SK-N-SH (cell line): ENCODE measurements around the gene NNAT. TPM values are rescaled to one million over a fixed set of nuclear protein-coding genes. Genes with fewer than 3 reads are reported as not detected.

Experiments
- CTCF ChIA-PET: fragments of 300-600, 350-600 bp; formaldehyde crosslinking; extraction: SDS; loops from one replicate; lab custom pipeline; 2021; lab: Yijun Ruan, JAX
- POLR2A ChIA-PET: fragments of 350-600 bp; sonication (Branson Sonifier 250); formaldehyde crosslinking; extraction: SDS; loops from one replicate; lab custom pipeline; 2020; ENCODE audit warnings: antibody characterized with exemption, inconsistent platforms; lab: Yijun Ruan, JAX
- DNase-seq: peaks from one replicate; pipeline ENCODE4 v3.0.0; 2012
- H2AFZ ChIP-seq: fragments of 200-600 bp; sonication (generic); 2 replicates; pipeline ENCODE4 v1.8.1; 2016; ENCODE audit warnings: antibody characterized with exemption, mild to moderate bottlenecking, low read depth
- H3F3A ChIP-seq: fragments of 200-600 bp; sonication (generic); replicated peaks from 2 replicates; pipeline ENCODE3; 2016; ENCODE audit warnings: antibody characterized with exemption, mild to moderate bottlenecking; ENCODE audit not compliant: insufficient read depth
- H3K27ac ChIP-seq, 2 experiments: fragments of 200-500 bp in 1 of 2; fragments of 200-600 bp in 1 of 2; sonication (Bioruptor generic) in 1 of 2; sonication (generic), shearing (Covaris generic) in 1 of 2; 2 replicates each; pipeline versions ENCODE4 v1.5.1 to v1.6.1; 2014 to 2016; ENCODE audit warnings: low read depth in 2 of 2, inconsistent platforms in 1 of 2, low read length in 1 of 2, mild to moderate bottlenecking in 1 of 2, mixed read lengths in 1 of 2
- H3K27me3 ChIP-seq: fragments of 200-600 bp; sonication (generic), shearing (Covaris generic); 2 replicates; pipeline ENCODE4 v1.6.1; 2016; ENCODE audit warnings: mixed run types; ENCODE audit not compliant: insufficient read depth
- H3K36me3 ChIP-seq, 2 experiments: fragments of 200-500 bp in 1 of 2; fragments of 200-600 bp in 1 of 2; sonication (Bioruptor generic) in 1 of 2; sonication (generic) in 1 of 2; replicated peaks in 1 of 2; 2 replicates each; pipeline versions ENCODE3 to v1.5.1; 2014 to 2016; ENCODE audit warnings: low read length in 1 of 2, mild to moderate bottlenecking in 1 of 2; ENCODE audit not compliant: insufficient read depth in 2 of 2, control insufficient read depth in 1 of 2
- H3K4me1 ChIP-seq, 2 experiments: fragments of 200-500 bp in 1 of 2; fragments of 200-600 bp in 1 of 2; sonication (Bioruptor generic) in 1 of 2; sonication (generic), shearing (Covaris generic) in 1 of 2; 2 replicates each; pipeline versions ENCODE4 v1.5.1 to v1.6.1; 2014 to 2016; ENCODE audit warnings: low read depth in 1 of 2, low read length in 1 of 2, mixed run types in 1 of 2; ENCODE audit not compliant: insufficient read depth in 2 of 2, control insufficient read depth in 1 of 2
- H3K4me2 ChIP-seq: fragments of 200-600 bp; sonication (generic), shearing (Covaris generic); 2 replicates; pipeline ENCODE4 v1.6.1; 2017; ENCODE audit warnings: mixed run types
- H3K4me3 ChIP-seq, 2 experiments: fragments of 200-500 bp in 1 of 2; fragments of 200-600 bp in 1 of 2; sonication (Bioruptor generic) in 1 of 2; sonication (generic), shearing (Covaris generic) in 1 of 2; 2 replicates each; pipeline versions ENCODE4 v1.5.1 to v1.8.1; 2014 to 2016; ENCODE audit warnings: low read depth in 2 of 2, inconsistent platforms in 1 of 2, low read length in 1 of 2, mild to moderate bottlenecking in 1 of 2, mixed read lengths in 1 of 2, moderate library complexity in 1 of 2
- H3K79me2 ChIP-seq: fragments of 200-600 bp; sonication (generic); 2 replicates; pipeline ENCODE4 v1.8.1; 2017; ENCODE audit warnings: mild to moderate bottlenecking; ENCODE audit not compliant: insufficient read depth
- H3K9ac ChIP-seq: fragments of 200-600 bp; sonication (generic); 2 replicates; pipeline ENCODE4 v1.6.1; 2017; ENCODE audit warnings: mixed run types
- H3K9me2 ChIP-seq: fragments of 200-600 bp; sonication (generic); 2 replicates; pipeline ENCODE4 v1.6.1; 2017; ENCODE audit warnings: mixed run types
- H3K9me3 ChIP-seq: fragments of 200-600 bp; sonication (generic); 2 replicates; pipeline ENCODE4 v1.6.1; 2017; ENCODE audit warnings: mixed run types, mild to moderate bottlenecking, moderate library complexity
- H4K20me1 ChIP-seq: fragments of 200-600 bp; sonication (generic); 2 replicates; pipeline ENCODE4 v1.6.1; 2017; ENCODE audit warnings: mild to moderate bottlenecking, mixed run types; ENCODE audit not compliant: insufficient read depth
- ELF1 ChIP-seq: IDR thresholded peaks from 2 replicates; pipeline ENCODE4 v1.4.0; 2012
- EZH2phosphoT487 ChIP-seq: fragments of 200-600 bp; sonication (generic); IDR thresholded peaks from 2 replicates; pipeline ENCODE4 v1.6.1; 2017; ENCODE audit warnings: low read depth, mixed run types, mild to moderate bottlenecking, antibody characterized with exemption, moderate library complexity, borderline replicate concordance
- GABPA ChIP-seq: IDR thresholded peaks from 2 replicates; pipeline ENCODE4 v1.4.0; 2012; ENCODE audit warnings: low read depth, mild to moderate bottlenecking
- GATA2 ChIP-seq: sonication (generic); formaldehyde crosslinking; IDR thresholded peaks from 2 replicates; pipeline ENCODE4 v1.5.0; 2020; ENCODE audit warnings: mild to moderate bottlenecking, missing genetic modification reagents
- IRF3 ChIP-seq: fragments of 150-350 bp; IDR thresholded peaks from 2 replicates; pipeline ENCODE4 v1.6.1; 2016; ENCODE audit warnings: mild to moderate bottlenecking, low read depth, low read length
- MEF2A ChIP-seq: IDR thresholded peaks from 2 replicates; pipeline ENCODE4 v1.4.0; 2012; ENCODE audit warnings: low read depth, borderline replicate concordance
- MXI1 ChIP-seq: IDR thresholded peaks from 2 replicates; pipeline ENCODE4 v1.6.1; 2012; ENCODE audit warnings: mild to moderate bottlenecking, low read depth, low read length, improper control_type of control experiment
- NRF1 ChIP-seq: IDR thresholded peaks from 2 replicates; pipeline ENCODE4 v1.6.1; 2012; ENCODE audit warnings: low read depth, mild to moderate bottlenecking, low read length
- RFX5 ChIP-seq: IDR thresholded peaks from 2 replicates; pipeline ENCODE4 v1.6.1; 2012; ENCODE audit warnings: mild to moderate bottlenecking, improper control_type of control experiment, low read length
- RXRA ChIP-seq: IDR thresholded peaks from 2 replicates; pipeline ENCODE4 v1.4.0; 2012; ENCODE audit warnings: low read depth, mild to moderate bottlenecking, borderline replicate concordance
- SIN3A ChIP-seq: IDR thresholded peaks from 2 replicates; pipeline ENCODE4 v1.6.1; 2012; ENCODE audit warnings: low read depth, mild to moderate bottlenecking, low read length, moderate library complexity, borderline replicate concordance
- TCF12 ChIP-seq: IDR thresholded peaks from 2 replicates; pipeline ENCODE4 v1.4.0; 2012
- TEAD4 ChIP-seq: IDR thresholded peaks from 2 replicates; pipeline ENCODE4 v1.4.0; 2012; ENCODE audit warnings: mild to moderate bottlenecking, borderline replicate concordance; ENCODE audit not compliant: insufficient read depth
- WGBS: methylation state at CpG from one replicate; pipeline ENCODE4 v1.1.6; 2017; ENCODE audit warnings: low lambda C conversion rate; 5-methylcytosine and 5-hydroxymethylcytosine counted together
- polyA plus RNA-seq, 3 experiments: library from polyadenylated mRNA; depleted of rRNA; stranded (reverse); fragments of >200 nt; gene quantifications; 2 replicates each; pipeline ENCODE4 v1.2.3, GENCODE V29; 2012
- TF ChIP-seq, protein P1 (sequence below): fragments of 150-350 bp; IDR thresholded peaks from 2 replicates; pipeline ENCODE4 v1.6.1; 2017; ENCODE audit warnings: antibody characterized with exemption, low read length, low read depth, borderline replicate concordance
- TF ChIP-seq, protein P2 (sequence below): IDR thresholded peaks from 2 replicates; pipeline ENCODE4 v1.4.0; 2012; ENCODE audit warnings: low read depth, borderline replicate concordance
- TF ChIP-seq, protein P3 (sequence below): fragments of 200-600 bp; sonication (generic); IDR thresholded peaks from 2 replicates; pipeline ENCODE4 v1.6.1; 2017; ENCODE audit warnings: antibody characterized with exemption, mild to moderate bottlenecking, moderate library complexity
- TF ChIP-seq, protein P4 (sequence below): IDR thresholded peaks from 2 replicates; pipeline ENCODE4; 2012

The NNAT gene
- polyA plus RNA-seq, 1 of the 3 experiments (the other 2 are of a cell fraction): 6.7 TPM

GRCh38 chr20:37565134-37565811 is 44.2 kb downstream of the NNAT start:
- peaks cover 13% of the 10 kb centered on the region for H3K27me3 ChIP-seq
- no peaks in the 10 kb centered on the region for H3F3A ChIP-seq
- no peaks in the 10 kb centered on the region for H3K9me2 ChIP-seq
- no peak overlapping the region for H3K9ac ChIP-seq
- no peak for DNase-seq
- H3K4me2 ChIP-seq: no peak overlapping the region
- no peak overlapping the region for H3K4me3 ChIP-seq
- no peak overlapping the region for H2AFZ ChIP-seq
- no peaks in the 10 kb centered on the region for H3K36me3 ChIP-seq
- CTCF ChIA-PET: interaction anchor here (0.6 to 4.1 kb wide), 102 partner anchors 9 to 843 kb away, joined by 3 to 65 read pairs (median 6); partner anchors contain the start of genes CTNNBL1, RPRD1B, TTI1 and VSTM2L
- H3K4me1 ChIP-seq: peaks cover 0 to 3% of the 10 kb centered on the region in 2 experiments; a peak in 1 of 4 replicates
- H3K27ac ChIP-seq: no peak overlapping the region
- H3K79me2 ChIP-seq: no peaks in the 10 kb centered on the region
- no peaks in the 10 kb centered on the region for H3K9me3 ChIP-seq
- 56% methylated on average over 14 of the region's 14 CpGs for WGBS
- POLR2A ChIA-PET: interaction anchor here (0.7 kb wide), 1 partner anchor 468 kb away, joined by 3 read pairs; the partner anchor contains the start of gene TTI1
- no peaks in the 10 kb centered on the region for H4K20me1 ChIP-seq
- TF ChIP-seq RFX5 (no peak), MEF2A (no peak), ELF1 (no peak), IRF3 (no peak), GABPA (no peak), TEAD4 (no peak), MXI1 (no peak), SIN3A (no peak), NRF1 (no peak), TCF12 (no peak), GATA2 (CRISPR knock-in tag) (no peak), RXRA (no peak), EZH2phosphoT487 (no peak)
- TF ChIP-seq, protein P1, sequence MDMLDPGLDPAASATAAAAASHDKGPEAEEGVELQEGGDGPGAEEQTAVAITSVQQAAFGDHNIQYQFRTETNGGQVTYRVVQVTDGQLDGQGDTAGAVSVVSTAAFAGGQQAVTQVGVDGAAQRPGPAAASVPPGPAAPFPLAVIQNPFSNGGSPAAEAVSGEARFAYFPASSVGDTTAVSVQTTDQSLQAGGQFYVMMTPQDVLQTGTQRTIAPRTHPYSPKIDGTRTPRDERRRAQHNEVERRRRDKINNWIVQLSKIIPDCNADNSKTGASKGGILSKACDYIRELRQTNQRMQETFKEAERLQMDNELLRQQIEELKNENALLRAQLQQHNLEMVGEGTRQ: no peak
- TF ChIP-seq, protein P2, sequence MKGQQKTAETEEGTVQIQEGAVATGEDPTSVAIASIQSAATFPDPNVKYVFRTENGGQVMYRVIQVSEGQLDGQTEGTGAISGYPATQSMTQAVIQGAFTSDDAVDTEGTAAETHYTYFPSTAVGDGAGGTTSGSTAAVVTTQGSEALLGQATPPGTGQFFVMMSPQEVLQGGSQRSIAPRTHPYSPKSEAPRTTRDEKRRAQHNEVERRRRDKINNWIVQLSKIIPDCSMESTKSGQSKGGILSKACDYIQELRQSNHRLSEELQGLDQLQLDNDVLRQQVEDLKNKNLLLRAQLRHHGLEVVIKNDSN: no peak
- TF ChIP-seq, protein P3, sequence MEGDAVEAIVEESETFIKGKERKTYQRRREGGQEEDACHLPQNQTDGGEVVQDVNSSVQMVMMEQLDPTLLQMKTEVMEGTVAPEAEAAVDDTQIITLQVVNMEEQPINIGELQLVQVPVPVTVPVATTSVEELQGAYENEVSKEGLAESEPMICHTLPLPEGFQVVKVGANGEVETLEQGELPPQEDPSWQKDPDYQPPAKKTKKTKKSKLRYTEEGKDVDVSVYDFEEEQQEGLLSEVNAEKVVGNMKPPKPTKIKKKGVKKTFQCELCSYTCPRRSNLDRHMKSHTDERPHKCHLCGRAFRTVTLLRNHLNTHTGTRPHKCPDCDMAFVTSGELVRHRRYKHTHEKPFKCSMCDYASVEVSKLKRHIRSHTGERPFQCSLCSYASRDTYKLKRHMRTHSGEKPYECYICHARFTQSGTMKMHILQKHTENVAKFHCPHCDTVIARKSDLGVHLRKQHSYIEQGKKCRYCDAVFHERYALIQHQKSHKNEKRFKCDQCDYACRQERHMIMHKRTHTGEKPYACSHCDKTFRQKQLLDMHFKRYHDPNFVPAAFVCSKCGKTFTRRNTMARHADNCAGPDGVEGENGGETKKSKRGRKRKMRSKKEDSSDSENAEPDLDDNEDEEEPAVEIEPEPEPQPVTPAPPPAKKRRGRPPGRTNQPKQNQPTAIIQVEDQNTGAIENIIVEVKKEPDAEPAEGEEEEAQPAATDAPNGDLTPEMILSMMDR: no peak
- TF ChIP-seq, protein P4, sequence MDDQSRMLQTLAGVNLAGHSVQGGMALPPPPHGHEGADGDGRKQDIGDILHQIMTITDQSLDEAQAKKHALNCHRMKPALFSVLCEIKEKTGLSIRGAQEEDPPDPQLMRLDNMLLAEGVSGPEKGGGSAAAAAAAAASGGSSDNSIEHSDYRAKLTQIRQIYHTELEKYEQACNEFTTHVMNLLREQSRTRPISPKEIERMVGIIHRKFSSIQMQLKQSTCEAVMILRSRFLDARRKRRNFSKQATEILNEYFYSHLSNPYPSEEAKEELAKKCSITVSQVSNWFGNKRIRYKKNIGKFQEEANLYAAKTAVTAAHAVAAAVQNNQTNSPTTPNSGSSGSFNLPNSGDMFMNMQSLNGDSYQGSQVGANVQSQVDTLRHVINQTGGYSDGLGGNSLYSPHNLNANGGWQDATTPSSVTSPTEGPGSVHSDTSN: no peak
- TF ChIP-seq, all 33 proteins: peak for 0
